Activated B cell treated with CpG ODN at 0.5 μM for 24 hours (primary cell): ENCODE results near the gene TRIM26. TPM values are rescaled to one million over a fixed set of nuclear protein-coding genes. Genes with fewer than 3 reads are reported as not detected.
"Not testable (repeated sequence)": the region's sequence is repeated elsewhere in the genome, so short reads cannot be mapped to it uniquely, and the experiment has no call there.

Experiments
- ATAC-seq: fragments of 200-7000 bp; cut with Tn5 transposase; one replicate; pipeline ENCODE4 v1.10.0; 2021; ENCODE audit warnings: low read depth, mild to moderate bottlenecking, moderate library complexity
- CTCF ChIA-PET: fragments of 350-600 bp; sonication (Branson Sonifier 250); formaldehyde crosslinking; loops from one replicate; lab custom pipeline; 2021; ENCODE audit warnings: antibody characterized with exemption; lab: Charles Lee
- POLR2A ChIA-PET: fragments of 350-600 bp; sonication (Branson Sonifier 250); formaldehyde crosslinking; loops from one replicate; lab custom pipeline; 2021; ENCODE audit warnings: antibody characterized with exemption; lab: Charles Lee
- DNase-seq: peaks from one replicate; pipeline ENCODE4 v3.0.0; 2022
- H3K27ac Mint-ChIP-seq: one replicate; pipeline ENCODE4 v1.8.0; 2020; ENCODE audit warnings: mixed read lengths
- H3K27me3 Mint-ChIP-seq: one replicate; pipeline ENCODE4 v1.8.0; 2021; ENCODE audit warnings: mixed read lengths
- H3K36me3 Mint-ChIP-seq: one replicate; pipeline ENCODE4 v1.8.0; 2021; ENCODE audit warnings: low read depth, mixed read lengths
- H3K4me1 Mint-ChIP-seq: one replicate; pipeline ENCODE4 v1.8.0; 2021; ENCODE audit warnings: mixed read lengths
- H3K4me3 Mint-ChIP-seq: one replicate; pipeline ENCODE4 v1.8.0; 2020; ENCODE audit warnings: mild to moderate bottlenecking, mixed read lengths
- H3K9me3 Mint-ChIP-seq: one replicate; pipeline ENCODE4 v1.8.0; 2020; ENCODE audit warnings: mixed read lengths
- CTCF ChIP-seq: fragments of 200-600 bp; IDR thresholded peaks from one replicate; pipeline ENCODE4 v1.8.0; 2022; ENCODE audit warnings: antibody characterized with exemption, mild to moderate bottlenecking
- intact Hi-C: fragments of 100-400 bp; cut with micrococcal nuclease; formaldehyde crosslinking; loops from one replicate; pipeline ENCODE4 v1.15.1; 2024
- total RNA-seq: library from RNA; stranded (reverse); gene quantifications from 2 replicates; pipeline ENCODE4 v1.2.3, GENCODE V29; 2022

Gene TRIM26
- total RNA-seq, 1 donor from 2014 or later: 75.7 TPM

GRCh38 chr6:30143780-30144179 lies 69.4 kb downstream of the TRIM26 start:
- ChIA-PET CTCF (interaction anchor here (1.1 kb wide), 1 partner anchor 40 kb away, joined by 3 read pairs; no protein-coding TSS in a partner anchor), POLR2A (interaction anchor here (0.7 kb wide), 1 partner anchor 226 kb away, joined by 4 read pairs; no protein-coding TSS in a partner anchor)
- no peak overlapping the region for H3K27ac Mint-ChIP-seq
- no peaks in the 10 kb centered on the region for H3K9me3 Mint-ChIP-seq
- H3K4me3 Mint-ChIP-seq: no peak overlapping the region
- TF ChIP-seq CTCF: no peak
- DNase-seq (no peak), ATAC-seq (no peak)
- peaks cover 56% of the 10 kb centered on the region for H3K27me3 Mint-ChIP-seq
- H3K36me3 Mint-ChIP-seq: no peaks in the 10 kb centered on the region
- H3K4me1 Mint-ChIP-seq: no peaks in the 10 kb centered on the region
- intact Hi-C loops: no loop called here

GRCh38 chr6:30142665-30143064 lies 70.5 kb downstream of the TRIM26 start:
- Mint-ChIP-seq H3K9me3 (no peaks in the 10 kb centered on the region), H3K27me3 (peaks cover 53% of the 10 kb centered on the region), H3K27ac (no peak overlapping the region), H3K4me1 (no peaks in the 10 kb centered on the region), H3K4me3 (no peak overlapping the region), H3K36me3 (no peaks in the 10 kb centered on the region)
- TF ChIP-seq CTCF: no peak
- DNase-seq (no peak), ATAC-seq (no peak)
- CTCF ChIA-PET: interaction anchor here (1.1 kb wide), 1 partner anchor 39 kb away, joined by 3 read pairs; no protein-coding TSS in a partner anchor
- POLR2A ChIA-PET: no interaction called here
- intact Hi-C loops: no loop called here

- H3K27me3 Mint-ChIP-seq: peaks cover 47% of the 10 kb centered on the region
- DNase-seq, ATAC-seq, CTCF ChIA-PET, H3K4me1 Mint-ChIP-seq, H3K36me3 Mint-ChIP-seq, POLR2A ChIA-PET, intact Hi-C loops, H3K9me3 Mint-ChIP-seq, H3K27ac Mint-ChIP-seq, H3K4me3 Mint-ChIP-seq: not testable (repeated sequence)
Measured at GRCh38 chr6:30140240-30140639, 73.0 kb downstream of the TRIM26 start.

- CTCF ChIA-PET: no interaction called here
- no peaks in the 10 kb centered on the region for H3K36me3 Mint-ChIP-seq
- no peak overlapping the region for H3K27ac Mint-ChIP-seq
- POLR2A ChIA-PET: interaction anchor here (0.5 kb wide), 1 partner anchor 722 kb away, joined by 5 read pairs; no protein-coding TSS in a partner anchor
- H3K9me3 Mint-ChIP-seq: no peaks in the 10 kb centered on the region
- no peak overlapping the region for H3K4me3 Mint-ChIP-seq
- ATAC-seq (no peak), DNase-seq (no peak)
- no peak for TF ChIP-seq CTCF
- intact Hi-C loops: no loop called here
- H3K4me1 Mint-ChIP-seq: no peaks in the 10 kb centered on the region
- peaks cover 42% of the 10 kb centered on the region for H3K27me3 Mint-ChIP-seq
Measured at GRCh38 chr6:30136570-30137286, 76.5 kb downstream of the TRIM26 start.

- H3K4me3 Mint-ChIP-seq: no peak within 1 kb of the TSS
- H3K9me3 Mint-ChIP-seq: no peaks in the 10 kb centered on the region
- H3K36me3 Mint-ChIP-seq: no peaks in the 10 kb centered on the region
- ChIA-PET POLR2A (no interaction called here), CTCF (interaction anchor here (1.1 kb wide), 1 partner anchor 217 kb away, joined by 3 read pairs; no protein-coding TSS in a partner anchor)
- ATAC-seq (no peak), DNase-seq (no peak)
- H3K27me3 Mint-ChIP-seq: peaks cover 44% of the 10 kb centered on the region
- no peak for TF ChIP-seq CTCF
- intact Hi-C loops: no loop called here
- no peak within 1 kb of the TSS for H3K27ac Mint-ChIP-seq
- peaks cover 4% of the 10 kb centered on the region for H3K4me1 Mint-ChIP-seq
Measured at GRCh38 chr6:30135757-30136156, 77.4 kb downstream of the TRIM26 start, which contains the start of gene TRIM40. Gene TRIM40, plus strand, starts transcription at chr6:30136140. Its CDS starts 897 bp downstream, at chr6:30137037.
